ENCODE results near the gene CREB5.

- TF ChIP-seq POLR2A (IDR thresholded peaks at IDR 0.05), result no peak
- no peak for TF ChIP-seq CTCF (IDR thresholded peaks at IDR 0.05)
These were observed 312.2 kb downstream of the CREB5 start for GRCh38 chr7:28724563-28724962.
